Dermis microvascular lymphatic vessel endothelial cell (primary cell): ENCODE data around the gene PSMA6. TPM values are rescaled to one million over a fixed set of nuclear protein-coding genes. Genes with fewer than 3 reads are reported as not detected.
"Not testable (repeated sequence)": the region's sequence is repeated elsewhere in the genome, so short reads cannot be mapped to it uniquely, and the experiment has no call there.

ENCODE experiments used
- DNase-seq, 2 donors: peaks; one replicate each; pipeline versions ENCODE4 v3.0.0 to v3.0.0-alpha.2; 2010; ENCODE audit warnings: low read depth in 2 of 2
- total RNA-seq: library from RNA; depleted of rRNA; stranded (reverse); fragments of >200 nt; gene quantifications from 2 replicates; pipeline ENCODE4 v1.2.1, GENCODE V29; 2014

Gene PSMA6
- total RNA-seq = 190 and 213 TPM in 2 replicates

DNA sequence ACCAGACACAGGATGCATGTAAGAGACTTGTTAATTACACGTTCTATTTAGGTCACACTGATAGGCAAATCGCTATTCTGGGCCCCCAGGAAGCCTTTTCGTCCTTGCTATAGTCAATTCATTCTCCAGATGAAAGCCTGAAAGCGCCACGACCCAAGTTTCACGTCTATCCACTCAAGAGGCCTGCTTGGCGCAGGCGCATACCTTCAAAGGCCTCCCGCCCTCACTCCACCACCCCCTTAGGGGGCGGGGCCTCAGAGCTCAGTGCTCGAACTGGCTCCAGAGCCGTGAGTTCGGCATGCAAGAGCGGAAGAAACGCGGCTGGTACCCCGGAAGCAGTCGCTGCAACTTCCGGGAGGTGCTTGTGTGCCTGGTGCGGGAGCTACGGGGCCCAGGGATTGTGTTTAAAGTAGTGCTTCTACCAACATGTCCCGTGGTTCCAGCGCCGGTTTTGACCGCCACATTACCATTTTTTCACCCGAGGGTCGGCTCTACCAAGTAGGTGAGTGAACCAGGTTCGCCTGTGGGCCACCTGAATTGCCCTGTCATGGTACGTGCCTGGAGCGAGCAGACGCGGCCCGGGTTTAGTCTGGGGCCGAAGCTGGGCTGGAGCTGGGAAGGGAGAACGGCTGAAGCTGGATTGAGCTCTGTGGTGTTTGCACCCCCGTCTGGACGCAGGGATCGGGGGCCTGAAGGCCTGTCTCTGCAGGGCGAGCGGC lies at the start of gene PSMA6:
PSMA6 (plus strand) TSS at position 332 of the 719 bp plus-strand sequence; CDS start at position 427, 95 bp downstream.
- peak; percentile 95 to 99 for DNase-seq

DNA sequence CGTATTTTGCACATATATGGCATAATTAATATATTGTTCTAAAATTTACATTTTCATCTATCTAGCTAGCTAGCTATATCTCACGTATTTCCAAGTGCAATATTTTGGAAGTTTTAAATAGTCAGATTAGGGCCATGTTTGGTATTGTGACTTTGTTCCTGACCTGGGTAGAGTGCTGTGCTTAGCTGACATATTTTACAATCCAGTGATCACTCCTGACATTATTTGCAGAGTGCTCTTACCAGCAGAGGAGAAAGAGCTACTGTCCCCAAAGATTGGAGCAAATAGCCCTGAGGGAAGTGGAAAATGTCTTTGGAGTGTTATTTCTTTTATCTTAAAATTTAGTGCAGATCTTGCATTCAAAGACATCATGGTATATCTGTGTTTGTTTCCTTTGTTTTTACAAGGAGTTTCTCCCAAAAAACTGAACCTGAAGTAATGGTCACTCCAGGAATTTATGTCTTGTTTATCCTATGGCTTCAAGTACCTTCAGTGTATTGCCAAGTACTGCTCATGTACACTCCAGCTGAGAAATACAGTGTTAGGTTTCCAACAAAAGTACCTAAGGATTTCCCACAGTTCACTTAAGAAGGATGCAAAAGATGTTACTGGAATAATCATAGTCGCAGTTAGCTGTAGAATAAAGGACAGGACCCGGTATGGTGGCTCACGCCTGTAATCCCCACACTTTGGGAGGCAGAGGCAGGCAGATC lies 49.4 kb upstream of the PSMA6 start:
- DNase-seq = no peak

DNA sequence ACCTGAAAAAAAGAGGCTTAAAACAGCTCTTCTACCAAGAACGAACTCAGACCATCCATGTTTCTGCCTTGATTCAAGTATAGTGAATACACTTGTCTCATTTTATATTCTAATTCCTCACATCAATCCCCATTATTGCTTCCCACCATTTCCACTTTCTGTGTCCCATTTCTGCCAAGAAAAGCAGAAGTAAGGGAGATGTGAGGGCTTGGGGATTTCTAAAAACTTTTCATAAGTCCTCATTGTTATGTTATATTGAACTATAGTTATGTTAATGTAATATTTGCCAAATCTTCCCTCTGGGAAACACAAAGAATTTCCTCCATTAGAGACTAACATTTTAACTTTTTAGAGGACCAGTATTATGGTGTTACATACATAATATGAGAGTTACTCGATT lies 48.2 kb upstream of the PSMA6 start:
- DNase-seq = no peak

DNA sequence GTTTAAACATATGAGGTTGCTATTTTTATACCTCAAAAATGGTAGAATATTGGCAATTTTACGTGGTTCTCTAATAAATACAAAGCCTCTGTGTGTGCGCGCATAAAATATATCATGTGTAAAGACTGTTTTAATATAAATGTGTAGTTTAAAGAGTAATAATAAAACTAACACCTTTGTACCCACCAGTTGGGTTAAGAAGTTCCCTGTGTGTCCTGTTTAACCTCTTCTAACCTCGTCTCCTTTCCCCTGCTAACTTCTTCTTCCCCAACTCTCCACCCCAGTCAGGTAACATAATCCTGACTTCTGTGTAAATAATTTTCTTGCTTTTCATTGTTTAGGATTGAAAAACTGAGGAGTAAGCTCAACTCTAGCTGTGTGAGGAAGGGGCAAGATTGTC lies 47.6 kb upstream of the PSMA6 start:
- no peak for DNase-seq

DNA sequence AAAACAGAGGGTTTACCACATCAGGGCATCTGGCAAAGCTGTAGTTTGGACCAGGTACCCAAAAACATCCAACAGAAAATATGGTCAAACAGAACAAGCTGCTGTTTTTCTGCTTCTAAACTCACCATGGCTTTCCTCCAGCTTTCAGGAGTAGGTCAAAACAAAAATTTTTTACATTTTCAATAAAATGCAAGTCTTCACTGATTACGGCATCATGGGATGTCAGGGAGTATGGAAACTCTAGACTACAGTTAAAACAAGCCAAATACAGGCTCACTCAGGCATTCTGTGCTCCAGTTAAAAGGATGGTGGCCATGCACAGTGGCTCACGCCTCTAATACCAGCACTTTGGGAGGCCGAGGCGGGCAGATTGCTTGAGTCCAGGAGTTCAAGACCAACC lies 47.1 kb upstream of the PSMA6 start:
- DNase-seq = no peak

DNA sequence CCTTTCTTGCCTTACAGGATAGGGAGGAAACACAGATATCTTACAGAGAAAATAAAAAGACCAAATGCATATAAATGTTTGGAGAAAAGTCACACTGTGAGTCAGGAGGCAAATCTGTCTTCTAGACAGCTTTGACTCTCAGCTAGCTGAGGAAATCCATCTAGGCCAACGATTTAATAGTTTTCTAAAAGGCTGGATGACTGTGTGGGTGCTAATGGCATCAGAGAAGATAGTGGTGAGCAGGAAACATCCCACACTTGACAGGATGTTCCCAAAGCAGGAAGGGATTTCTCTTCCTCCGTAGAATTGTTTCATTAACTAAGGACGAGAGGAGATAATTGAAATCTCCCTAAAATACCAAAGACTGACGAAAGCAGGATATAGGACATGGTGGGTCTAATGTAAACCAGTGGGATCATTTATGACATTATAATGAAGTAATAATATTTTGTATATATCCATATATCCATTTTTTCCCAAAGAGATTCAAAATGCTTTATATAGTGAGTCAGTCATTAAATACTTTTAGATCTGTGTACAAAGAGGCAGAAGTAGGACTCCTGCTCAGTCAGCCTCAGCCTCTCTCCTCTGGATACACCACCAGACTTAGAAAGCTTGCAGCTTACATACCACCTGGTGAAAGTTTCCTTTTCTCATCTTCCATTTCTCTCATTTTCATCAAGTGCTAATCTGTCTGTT lies 44.3 kb upstream of the PSMA6 start:
- DNase-seq = peak in 1 of 2 donors; percentile 10

DNA sequence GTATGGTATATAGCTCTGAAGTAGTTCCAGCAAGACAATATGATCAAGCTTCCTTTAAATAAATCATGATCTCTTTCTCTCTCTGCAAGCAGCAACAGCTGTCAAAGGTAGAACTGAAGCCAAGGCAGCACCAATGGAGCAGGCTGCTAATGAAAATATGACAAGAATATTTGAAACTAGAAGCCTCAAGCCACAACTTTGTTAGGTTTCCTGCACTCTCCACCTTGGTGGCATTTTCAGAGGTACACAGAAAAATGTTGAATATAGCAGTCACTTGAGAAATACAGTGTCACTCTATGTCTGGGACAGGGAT lies 43.8 kb upstream of the PSMA6 start:
- DNase-seq = no peak

DNA sequence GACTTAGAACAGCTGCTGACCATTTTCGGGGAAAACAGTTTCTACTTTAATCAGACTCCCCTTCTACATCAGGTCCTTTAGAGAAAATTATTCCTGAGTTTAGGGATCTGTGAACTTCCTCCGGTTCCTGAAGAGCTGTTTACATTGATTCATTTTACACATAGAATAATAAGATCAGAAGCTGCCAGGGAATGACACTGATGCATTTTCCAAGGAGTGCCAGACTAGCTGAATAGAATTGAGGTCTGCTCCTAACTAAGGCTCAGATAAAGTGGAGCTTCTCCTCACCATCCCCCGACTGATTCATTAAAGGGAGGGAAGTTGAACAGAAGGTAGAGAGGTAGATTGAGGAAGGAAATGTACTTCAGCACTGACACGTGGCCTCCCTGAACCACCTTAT lies 41.9 kb upstream of the PSMA6 start:
- no peak for DNase-seq

DNA sequence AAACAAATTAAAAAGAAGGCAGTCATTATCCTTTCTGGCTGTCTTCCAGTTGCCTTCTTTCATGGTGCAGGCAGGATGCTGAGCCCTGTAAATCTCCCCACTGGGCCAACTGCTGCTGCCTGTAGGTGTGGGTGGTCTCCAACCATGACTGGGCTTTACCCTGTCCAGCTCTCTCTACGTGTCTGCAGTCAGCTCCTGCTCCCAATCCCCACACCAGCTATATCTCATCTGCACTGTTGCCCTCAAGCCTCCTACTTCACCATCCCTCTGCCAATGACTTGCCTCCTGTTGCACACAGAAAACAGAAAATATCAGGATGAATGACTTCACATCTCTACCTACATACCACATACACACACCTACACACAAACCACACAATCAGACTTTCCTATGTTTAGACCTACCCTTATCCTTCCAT lies 39.7 kb upstream of the PSMA6 start:
- no peak for DNase-seq

DNA sequence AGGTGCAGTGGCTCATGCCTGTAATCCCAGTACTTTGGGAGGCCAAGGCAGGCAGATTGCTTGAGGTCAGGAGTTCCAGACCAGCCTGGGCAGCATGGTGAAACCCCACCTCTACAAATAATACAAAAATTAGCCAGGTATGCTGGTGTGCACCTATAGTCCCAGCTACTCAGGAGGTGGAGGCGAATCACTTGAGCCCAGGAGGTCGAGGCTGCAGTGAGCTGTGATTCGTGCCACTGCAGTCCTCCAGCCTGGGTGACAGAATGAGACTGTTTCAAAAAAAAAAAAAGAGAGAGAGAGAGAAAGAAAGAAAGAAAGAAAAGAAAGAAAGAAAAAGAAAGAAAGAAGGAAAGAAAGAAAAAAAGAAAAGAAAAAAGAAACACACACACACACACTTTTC lies 39.1 kb upstream of the PSMA6 start:
- DNase-seq = not testable (repeated sequence)

DNA sequence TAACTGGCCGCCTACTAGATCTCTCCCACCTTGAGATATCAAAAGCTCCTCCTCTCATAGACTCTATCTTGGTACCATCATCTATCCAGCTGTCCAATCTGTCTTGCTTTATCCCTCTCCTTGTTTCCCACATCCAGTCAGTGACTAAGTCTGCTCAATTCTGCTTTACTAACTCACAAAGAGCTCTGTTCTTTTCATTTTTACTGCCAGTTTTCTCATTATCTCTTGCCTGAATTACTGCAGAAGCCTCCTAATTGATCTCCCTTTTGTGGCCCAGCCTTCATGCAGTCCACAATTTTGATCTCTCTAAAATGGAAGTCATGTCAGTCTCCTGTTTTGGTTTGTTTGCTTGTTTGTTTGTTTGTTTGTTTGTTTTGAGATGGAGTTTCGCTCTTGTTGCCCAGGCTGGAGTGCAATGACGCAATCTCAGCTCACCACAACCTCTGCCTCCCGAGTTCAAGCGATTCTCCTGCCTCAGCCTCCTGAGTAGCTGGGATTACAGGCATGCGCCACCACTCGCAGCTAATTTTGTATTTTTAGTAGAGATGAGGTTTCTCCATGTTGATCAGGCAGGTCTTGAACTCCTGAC lies 38.1 kb upstream of the PSMA6 start:
- not testable (repeated sequence) for DNase-seq

DNA sequence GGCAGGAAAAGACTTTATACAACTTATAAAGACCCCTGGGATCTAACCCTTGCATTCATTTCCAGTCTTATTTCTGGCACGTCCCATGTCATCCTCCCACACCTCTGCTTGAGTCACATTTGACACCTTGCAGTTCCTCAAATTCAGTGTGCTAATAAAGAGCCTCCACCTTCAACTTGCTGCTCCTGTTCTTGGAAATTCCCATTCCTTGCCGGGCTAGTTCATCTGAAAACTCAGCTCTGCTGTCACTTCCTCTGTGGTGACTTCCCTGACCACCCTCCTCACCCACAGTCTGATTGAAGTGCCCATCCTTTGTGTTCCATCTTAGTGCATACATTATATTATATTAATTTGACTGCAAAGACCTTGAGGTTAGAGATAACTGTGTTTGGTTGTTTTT lies 37.4 kb upstream of the PSMA6 start:
- DNase-seq = no peak

DNA sequence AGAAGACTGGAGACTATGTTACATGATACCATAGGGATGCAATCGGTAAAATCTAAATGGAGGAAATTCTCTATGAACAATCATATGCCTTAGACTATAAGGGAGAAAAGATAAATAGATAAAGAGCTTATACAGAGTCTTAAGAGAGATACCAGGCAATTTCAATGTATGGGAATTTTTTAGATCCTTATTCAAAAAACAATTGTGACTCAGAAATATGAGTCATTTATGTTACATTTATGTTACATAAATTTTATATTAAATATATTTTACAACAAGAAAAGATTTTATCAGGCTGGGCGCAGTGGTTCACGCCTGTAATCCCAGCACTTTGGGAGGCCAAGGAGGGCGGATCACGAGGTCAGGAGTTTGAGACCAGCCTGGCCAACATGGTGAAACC lies 36.5 kb upstream of the PSMA6 start:
- DNase-seq = no peak

DNA sequence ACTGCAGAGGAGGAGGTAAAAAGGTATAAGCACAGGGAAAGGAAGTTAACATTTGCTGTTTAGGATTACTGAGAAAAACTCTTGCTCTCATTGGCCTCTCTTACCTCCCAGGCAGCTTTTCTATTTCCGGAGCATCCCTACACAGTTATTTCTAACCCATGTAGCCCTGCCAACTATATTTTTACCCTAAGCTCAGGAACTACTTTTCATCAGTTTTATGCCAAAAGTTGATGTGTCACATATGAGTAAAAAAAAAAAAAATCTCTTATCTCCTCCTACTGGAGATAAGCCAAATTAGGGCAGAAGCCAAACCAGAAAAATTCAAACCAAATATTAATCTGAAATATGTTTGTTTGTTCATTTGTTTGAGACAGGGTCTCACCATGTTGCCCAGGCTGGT lies 34.4 kb upstream of the PSMA6 start:
- DNase-seq = peak; percentile 54 to 72

DNA sequence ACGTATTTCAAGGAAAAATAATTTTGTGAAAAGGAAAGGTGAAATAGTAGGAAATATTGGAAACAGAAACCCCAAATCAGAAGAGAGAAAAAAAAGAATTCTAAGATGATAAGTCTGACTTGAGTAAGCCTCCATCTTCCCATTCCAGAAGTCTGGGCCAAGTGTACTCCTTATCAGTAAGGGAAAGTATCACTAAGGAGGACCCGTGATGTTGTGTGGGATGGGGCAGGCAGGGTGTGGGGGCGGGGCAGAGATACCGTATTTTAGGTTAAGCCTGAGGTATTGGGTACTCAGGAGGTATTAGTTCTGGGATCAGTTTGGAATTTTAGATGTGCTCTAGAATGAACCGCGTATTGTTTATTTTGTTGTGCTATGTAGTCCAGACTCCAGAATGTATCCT lies 33.8 kb upstream of the PSMA6 start:
- no peak for DNase-seq

DNA sequence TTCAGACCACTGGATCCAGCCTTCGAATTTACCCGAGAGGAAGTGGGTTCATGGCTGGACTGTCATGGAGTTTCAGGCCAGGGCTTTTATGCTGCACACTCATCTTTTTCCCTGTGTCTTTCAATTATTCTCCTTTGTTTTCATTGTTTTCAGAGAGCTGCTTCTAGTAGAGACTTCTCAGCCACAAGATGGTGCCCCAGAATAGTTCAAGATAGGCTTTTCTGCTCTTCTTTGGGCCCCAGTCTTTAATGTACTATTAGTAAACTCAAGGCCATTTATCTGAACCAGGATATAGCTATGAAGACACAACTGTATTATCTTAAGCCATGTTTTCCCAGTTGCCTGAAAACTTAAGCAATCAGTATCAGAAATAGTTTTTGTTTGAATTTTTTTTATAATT lies 30.4 kb upstream of the PSMA6 start:
- peak in 1 of 2 donors; percentile 36 for DNase-seq

DNA sequence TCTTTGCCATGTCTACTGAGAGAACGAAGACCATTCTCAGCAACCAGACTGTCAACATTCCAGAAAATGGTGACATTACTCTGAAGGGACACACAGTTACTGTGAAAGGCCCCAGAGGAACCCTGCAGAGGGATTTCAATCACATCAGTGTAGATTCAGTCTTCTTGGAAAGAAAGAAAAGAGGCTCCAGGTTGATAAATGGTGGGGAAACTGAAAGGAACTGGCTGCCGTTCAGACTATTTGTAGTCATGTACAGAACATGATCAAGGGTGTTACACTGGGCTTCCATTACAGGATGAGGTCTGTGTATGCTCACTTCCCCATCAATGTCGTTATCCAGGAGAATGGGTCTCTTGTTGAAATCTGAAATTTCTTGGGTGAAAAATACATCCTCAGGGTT lies 29.7 kb upstream of the PSMA6 start:
- DNase-seq = no peak

DNA sequence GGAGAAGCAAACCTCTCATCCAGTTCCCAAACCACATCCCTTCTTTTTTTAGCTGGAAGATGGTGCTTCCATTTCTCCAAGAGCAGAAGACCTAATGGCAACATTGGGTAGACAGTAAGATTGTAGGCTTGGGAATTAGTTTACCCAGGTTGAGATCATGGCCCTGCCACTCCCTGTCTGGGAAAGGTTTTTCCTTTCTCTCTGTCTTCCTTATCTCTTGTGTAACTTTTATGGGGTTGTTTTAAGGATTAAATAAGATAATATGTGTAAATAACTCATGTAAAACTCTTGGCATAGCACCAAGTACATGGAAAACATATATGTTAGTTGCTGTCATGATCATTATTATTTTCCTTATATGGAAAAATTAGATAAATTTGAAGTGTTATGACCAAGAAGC lies 23.2 kb upstream of the PSMA6 start:
- DNase-seq = no peak

DNA sequence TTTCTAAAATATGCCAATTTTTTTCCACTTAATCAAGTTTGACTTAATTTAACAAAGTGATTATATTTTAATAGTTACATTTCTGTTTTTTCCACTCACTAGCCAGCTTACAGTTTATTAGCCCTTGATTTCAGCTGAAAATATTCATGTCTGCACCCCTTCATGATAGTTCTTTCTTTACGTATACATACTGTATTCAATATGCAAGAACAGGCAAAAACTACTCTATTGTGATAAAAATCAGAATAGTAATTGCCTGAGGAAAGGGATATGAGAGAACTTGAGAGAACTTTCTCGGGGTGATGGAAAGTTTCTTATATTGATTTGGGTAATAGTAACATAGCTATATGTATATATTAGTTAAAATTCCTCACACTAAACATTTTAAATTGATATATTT lies 17.4 kb upstream of the PSMA6 start:
- no peak for DNase-seq

DNA sequence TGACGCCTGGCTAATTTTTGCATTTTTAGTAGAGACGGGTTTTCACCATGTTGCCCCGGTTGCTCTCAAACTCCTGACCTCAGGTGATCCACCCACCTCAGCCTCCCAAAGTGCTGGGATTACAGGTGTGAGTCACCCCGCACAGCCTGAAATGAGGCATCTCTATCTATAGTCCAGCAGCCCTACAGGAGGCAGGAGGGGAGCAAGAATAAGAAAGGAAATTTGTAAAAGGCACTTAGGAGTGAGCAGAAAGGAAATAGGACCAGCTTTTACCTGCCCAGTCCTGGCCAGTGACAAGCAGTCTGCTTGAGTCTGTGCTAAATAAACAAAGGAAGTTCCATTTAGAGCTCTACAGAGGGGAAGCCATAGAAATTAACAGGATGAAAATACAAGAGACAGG lies 15.0 kb upstream of the PSMA6 start:
- no peak for DNase-seq

DNA sequence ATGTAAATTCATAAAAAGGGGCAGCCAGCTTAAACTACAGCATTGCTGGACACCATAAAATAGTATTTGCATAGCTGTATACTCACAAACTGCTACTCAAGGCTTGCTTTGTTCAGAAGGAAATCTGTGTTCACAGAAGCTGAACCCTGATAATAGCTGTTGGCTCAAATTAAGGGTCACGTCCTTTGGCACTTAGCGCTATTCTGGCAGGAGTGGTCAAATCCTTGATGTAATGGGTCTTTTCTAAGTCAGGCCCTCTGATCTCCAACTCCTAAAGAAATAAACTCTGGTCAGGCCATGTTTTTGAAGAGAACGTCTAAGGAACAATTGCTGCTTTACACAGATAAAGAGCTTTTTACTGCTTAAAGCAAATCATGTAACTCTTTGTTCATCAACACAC lies 12.8 kb upstream of the PSMA6 start:
- DNase-seq = no peak

DNA sequence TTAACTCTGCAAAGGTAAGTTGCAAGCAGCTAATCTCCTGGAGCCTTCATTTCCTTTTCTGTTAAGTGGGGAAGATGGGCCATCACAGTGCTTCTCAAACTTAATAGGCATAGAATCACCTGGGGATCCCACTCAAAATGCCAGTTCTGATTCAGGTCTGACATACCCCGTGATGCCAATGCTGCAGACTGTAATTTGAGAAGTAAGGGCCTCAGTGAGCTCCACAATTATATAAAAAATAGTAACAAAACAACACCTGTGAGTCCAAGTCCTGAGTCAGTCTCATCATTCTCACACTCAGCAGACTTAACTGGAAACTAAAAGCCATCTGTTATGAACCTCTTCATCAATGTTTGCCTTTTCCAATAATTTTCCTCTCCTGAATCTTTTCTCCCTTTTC lies 10.8 kb upstream of the PSMA6 start:
- no peak for DNase-seq
